GM19023 (cell line): Measurements from ENCODE around the gene POLA2.
"Not testable (repeated sequence)": the region's sequence is repeated elsewhere in the genome, so short reads cannot be mapped to it uniquely, and the experiment has no call there.

ENCODE experiments used
- ATAC-seq: cut with Tn5 transposase; IDR thresholded peaks from one replicate; pipeline ENCODE4 v1.9.1; 2021; ENCODE audit warnings: mild to moderate bottlenecking, moderate library complexity; ENCODE audit not compliant: unreplicated experiment

POLA2 gene, protein sequence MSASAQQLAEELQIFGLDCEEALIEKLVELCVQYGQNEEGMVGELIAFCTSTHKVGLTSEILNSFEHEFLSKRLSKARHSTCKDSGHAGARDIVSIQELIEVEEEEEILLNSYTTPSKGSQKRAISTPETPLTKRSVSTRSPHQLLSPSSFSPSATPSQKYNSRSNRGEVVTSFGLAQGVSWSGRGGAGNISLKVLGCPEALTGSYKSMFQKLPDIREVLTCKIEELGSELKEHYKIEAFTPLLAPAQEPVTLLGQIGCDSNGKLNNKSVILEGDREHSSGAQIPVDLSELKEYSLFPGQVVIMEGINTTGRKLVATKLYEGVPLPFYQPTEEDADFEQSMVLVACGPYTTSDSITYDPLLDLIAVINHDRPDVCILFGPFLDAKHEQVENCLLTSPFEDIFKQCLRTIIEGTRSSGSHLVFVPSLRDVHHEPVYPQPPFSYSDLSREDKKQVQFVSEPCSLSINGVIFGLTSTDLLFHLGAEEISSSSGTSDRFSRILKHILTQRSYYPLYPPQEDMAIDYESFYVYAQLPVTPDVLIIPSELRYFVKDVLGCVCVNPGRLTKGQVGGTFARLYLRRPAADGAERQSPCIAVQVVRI

DNA sequence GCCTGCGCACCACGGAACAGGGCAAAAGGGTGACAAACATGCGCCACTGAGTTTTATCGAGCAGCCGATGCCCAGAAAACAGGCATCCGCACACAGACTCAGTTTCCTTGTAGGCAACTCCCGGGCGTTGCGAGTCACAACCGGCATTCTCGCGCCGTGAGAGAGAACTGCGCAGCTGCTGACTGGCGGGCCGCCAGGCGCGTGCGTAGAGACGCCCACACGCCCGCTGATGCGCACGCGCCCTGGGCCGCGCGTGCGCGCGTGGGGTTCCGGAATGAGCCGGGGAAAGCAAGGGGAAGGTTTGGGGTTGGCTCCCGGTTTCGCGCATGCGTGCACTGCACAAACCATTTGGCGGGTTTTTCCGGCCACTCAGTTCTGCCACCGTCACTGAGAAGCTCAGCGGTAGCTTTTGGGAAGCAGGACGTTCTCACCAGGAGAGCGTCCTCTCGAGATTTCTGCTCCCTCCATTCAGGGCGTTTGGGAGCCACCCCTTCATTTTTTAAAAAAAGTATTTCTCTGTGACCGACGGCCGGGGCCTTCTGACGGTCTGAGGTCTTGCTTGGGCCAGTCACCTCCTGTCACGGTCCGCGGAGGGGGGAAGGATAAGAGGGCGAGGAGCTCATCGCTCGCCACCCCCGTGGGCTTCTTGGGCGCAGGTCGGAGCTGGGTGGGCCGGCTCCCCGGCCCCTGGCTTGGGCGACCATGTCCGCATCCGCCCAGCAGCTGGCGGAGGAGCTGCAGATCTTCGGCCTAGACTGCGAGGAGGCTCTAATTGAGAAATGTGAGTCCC, at the start of gene POLA2:
POLA2 (plus strand) TSS at position 372 of the 790 bp plus-strand sequence; CDS start at position 703, 331 bp downstream.
- ATAC-seq, result peak; percentile 78

DNA sequence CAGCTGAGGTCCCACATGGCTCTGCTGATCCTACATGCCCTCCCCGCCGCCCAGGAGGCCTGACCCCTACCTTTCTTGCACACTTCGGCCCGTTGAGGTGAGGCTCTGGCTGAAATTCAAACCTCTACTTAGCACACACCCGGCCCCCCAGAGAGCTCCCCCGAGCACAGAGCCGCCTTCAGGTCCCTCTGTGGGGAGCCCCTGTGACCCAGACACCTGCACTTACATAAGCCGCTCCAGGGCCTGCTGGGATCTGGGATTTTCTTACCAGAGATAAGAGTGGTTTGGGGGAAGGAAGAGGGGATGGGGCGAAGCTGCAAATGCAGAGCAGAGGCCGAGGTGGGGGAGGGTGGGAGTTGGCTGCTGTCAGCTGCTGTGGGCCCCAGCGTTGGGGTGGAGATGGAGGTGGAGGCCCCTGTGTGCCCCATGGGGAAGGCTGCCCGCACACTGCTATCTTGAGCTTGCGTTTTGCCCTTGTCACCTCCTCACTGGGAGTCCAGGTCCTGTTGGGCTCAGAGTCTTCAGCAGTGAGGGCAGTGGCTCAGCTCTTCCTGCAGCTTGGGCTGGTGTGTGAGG, 49.4 kb upstream of the POLA2 start:
- ATAC-seq, result no peak

DNA sequence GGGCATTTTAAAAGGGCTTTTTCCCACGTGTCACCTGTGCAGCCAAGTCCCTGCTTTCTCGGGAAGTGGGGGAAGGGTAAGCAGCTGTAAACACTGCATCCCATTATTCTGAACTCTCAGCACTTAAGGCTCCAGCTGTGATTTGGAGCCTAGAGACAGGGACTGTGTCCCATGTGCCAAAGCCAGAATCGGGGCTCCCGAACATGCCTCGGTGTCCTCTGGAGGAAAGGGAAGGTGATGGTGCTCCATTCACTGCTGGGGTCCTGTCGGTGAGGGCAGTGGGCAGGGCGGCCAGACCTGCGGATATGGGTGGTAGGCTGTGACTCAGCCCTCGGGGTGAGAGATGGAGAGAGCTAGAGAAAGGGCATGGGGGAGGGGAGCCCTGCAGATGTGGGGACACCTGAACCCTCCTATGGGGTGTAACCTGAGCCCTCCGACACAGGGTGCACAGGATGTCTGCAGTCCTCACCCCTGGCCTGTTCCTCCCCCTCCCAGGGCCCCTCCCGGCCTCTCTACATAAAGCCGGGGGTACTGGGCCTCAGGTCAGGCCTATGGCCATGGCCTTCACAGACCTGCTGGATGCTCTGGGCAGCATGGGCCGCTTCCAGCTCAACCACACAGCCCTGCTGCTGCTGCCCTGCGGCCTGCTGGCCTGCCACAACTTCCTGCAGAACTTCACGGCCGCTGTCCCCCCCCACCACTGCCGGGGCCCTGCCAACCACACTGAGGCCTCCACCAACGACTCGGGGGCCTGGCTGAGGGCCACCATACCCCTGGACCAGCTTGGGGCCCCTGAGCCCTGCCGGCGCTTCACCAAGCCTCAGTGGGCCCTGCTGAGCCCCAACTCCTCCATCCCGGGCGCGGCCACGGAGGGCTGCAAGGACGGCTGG, 48.2 kb upstream of the POLA2 start:
- ATAC-seq, result no peak

DNA sequence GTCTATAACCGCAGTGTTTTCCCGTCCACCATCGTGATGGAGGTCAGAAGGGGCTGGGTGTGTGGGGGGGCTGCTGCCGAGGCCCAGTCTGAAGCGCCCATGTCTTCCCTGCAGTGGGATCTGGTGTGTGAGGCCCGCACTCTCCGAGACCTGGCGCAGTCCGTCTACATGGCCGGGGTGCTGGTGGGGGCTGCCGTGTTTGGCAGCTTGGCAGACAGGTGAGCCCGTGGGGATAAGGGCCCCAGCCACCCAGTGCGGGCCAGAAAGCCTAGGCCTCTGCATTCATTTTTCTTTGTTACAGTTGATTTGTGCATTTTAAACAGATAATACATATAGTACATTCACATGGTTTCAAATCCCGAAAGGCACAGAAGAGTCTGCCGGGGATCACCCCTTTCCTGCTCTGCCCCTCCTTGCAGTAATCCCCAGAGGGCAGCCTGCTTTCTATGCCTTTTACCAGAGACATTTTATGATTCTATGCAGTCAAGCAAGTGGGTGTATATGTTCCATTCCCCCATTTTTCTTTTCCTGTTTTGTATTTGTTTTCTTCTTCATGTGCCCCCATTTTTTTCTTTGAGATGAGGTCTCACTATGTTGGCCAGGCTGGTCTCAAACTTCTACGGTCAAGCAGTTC, 47.4 kb upstream of the POLA2 start:
- no peak for ATAC-seq

DNA sequence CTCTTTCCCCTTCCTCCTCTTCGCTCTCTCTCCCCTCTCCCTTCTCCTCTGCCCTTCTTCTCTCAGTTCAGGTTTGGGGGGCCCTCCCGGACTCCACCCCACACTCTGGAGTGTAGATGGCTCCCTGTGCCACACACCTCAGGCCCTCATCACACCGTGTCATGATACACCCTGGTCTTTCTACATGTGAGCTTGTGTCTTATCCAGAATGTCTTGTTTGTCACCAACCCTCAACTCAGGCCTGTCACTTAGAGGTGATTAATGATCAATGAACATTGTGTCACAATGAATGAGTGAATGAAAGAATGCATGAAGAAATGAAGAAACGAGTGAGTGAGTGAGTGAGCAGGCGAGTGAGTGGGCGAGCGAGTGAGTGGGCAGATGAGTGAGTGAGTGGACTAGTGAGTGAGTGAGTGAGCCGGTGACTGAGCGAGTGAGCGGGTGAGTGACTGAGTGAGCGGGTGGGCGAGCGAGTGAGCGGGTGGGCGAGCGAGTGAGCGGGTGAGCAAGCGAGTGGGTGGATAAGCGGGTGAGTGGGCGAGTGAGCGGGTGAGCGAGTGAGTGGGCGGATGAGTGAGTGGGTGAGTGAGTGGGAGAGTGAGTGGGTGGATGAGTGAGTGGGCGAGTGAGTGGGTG, 46.2 kb upstream of the POLA2 start:
- no peak for ATAC-seq

DNA sequence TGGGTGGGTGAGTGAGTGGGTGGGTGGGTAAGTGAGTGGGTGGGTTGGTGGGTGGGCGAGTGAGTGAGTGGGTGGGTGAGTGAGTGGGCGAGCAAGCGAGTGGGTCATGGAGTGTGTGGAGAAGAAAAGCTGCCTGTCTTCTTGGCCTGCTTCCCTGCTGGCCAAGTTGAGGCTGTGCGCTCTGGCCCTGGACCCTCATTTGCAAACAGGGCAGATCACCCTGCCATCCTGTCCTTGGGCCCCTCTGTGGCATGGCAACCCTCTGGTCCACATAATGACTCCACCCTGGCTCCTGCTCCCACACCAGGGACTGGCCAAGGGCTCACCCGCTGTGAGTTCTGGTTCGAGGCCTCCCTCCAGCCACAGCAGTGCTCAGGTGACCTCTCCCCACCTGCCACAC, 44.9 kb upstream of the POLA2 start:
- ATAC-seq, result no peak

DNA sequence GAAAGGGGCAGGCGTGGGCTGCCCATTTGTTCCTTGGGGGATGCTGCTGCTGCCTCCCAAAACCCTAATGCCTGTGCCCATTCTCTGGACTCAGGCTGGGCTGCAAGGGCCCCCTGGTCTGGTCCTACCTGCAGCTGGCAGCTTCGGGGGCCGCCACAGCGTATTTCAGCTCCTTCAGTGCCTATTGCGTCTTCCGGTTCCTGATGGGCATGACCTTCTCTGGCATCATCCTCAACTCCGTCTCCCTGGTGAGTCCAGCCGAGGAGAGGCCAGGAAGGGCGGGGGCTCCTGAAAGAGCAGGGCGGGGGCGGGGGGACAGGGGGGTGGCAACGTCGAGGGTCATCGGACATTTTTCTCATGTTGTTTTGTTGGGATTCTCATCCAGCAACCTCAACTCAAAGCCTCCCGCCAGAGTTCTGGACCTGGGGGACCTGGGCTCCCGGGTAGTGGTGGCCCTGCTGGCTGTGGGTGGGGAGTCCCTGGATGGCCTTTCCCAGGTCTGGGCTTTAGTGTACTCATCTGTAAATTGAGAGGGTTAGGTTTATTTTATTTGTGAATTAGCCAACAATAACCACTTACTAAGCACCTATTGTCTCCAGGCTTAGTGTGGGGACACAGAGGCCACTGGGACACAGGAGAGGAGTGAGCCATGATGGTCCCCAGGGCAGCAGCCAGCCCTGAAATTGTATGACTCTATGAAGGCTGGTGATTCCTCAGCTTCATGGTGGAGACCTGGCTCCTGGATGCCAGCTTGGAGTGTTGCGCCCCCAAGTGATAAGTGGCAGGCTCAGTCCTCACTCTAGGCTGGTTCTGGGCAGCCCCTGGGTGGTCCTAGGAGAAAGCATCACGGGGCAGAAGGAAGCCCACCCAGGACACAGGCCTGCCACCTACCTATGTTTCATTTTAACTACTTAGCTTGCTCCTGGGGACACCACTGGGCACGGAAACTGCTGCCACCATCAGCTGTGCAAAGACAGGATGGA, 44.0 kb upstream of the POLA2 start:
- ATAC-seq, result no peak

DNA sequence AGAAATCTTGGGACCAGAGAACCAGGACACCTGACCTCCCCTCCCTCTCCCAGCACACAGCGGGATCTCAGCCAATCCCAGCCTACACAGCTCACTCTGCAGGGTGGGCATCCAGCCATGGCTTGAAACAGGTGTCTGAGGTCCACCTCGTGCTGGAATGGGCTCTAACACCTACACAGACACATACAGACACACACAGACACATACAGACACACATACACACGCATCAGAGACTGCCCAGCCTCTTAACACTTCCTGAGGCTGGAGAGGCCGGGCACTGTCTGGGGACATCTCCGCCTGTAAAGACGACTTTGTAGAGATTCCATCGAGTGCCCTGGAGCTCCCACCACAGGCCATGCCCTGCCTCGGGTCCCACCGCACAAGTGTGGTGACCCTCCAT, 43.3 kb upstream of the POLA2 start:
- no peak for ATAC-seq

DNA sequence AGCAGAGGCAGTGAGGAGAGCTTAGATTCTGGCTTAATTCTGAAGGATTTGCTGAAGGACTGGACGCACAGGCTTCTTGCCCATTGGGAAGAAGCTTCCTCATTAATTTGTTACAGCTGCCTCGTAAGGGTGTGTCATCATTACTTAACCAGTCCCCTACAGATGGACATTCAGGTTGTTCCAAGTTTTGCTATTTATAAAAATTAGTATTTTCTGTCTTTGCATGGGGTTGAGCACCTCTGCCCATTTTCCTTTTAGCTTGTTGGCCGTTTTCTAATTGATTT, 41.9 kb upstream of the POLA2 start:
- no peak for ATAC-seq

DNA sequence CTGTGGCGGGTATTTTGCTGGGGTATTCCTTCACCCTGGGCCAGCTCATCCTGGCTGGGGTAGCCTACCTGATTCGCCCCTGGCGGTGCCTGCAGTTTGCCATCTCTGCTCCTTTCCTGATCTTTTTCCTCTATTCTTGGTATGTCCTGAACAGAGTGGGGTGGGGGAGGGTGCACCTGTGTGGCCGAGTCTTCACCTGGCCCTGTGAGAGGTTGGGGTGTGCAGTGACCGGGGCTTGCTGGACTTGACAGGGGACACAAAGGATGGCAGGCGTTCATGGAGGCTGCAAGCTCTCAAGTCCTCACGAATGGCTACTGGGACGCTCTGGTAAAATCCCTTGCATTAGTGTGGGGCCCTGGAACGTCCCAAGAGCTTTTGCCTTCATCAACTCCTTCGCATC, 40.7 kb upstream of the POLA2 start:
- ATAC-seq, result no peak

DNA sequence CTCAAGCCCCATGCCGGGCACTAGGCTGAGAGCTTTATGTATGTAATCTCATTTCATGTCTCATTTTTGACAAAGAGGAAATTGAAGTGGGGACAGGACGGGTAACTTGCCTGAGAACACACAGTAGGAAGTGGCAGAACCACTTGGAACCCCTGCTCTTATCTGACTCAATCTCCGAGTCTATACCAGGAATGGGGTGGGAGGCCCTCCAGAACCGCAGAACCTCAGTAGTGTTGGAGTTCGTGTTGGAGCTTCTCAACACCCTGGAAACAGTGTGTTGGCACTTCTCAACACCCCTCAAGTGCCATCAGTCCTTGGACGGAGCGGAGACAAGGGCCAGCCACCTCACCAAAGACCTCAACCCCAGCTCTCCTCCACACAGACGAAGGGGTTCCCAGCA, 38.8 kb upstream of the POLA2 start:
- ATAC-seq, result no peak

DNA sequence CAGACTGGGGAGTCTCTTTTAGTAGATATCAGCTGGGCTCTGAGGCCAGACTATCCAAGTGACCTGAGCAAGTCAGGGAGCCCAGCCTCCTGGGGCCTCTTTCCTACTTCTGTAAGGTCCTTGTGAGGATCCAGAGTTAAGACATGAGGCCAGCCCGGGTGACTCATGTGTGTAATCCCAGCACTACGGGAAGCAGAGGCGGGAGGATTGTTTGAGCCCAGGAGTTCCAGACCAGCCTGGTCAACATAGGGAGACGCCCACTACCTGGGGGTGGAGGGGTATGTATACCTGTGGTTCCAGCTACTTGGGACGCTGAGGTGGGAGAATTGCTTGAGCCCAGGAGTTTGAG, 36.9 kb upstream of the POLA2 start:
- no peak for ATAC-seq

DNA sequence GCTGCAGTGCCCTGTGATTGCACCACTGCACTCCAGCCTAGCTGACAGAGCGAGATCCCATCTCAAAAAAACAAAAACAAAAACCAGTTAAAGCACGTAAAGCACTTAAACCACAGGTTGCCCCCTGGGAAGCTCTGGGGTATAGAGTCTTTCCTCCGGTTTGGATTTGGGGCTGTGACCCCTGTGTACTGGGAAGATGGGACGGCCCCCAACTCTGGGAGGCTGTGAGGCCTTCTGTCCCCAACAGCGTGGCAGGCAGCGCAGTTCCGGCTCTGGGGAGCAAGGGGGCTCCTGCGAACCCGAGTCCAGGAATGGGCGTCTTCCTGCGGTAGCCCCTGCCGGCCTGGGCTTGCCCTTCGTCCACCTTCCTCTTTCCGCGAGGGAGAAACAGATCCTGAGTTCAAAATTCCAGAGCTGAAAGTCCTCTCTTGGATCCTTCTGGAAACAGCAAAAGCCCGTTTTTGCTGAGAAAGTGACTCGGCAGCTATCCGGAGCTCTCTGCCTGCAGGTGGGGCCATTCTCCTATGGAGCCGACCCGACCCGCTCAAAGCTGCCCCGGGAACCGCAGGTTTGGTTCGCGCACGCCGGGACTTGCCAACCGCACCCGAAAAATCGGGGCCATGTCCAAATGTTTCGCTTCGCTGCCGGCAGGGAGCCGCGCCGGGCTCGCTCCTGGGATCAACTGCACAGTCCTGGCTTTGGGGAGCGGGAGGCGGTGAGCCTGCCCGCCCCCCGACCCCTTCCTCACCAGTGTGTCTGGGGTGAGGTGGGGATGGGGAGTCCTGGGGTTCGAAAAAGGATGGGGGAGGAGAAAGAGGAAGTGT, 36.3 kb upstream of the POLA2 start:
- ATAC-seq, result no peak

DNA sequence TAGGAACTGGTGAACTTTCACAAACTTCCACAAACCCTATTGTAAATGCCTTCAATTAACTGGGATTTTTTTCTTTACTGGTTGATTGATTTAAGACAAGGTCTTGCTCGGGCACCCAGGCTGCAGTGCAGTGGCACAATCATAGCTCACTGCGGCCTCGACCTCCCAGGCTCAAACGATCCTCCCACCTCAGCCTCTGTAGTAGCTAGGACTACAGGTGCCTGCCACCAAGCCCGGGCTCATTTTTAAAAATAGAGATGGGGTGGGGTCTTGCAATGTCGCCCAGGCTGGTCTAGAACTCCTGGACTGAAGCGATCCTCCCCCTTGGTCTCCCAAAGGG, 35.7 kb upstream of the POLA2 start:
- ATAC-seq, result no peak

DNA sequence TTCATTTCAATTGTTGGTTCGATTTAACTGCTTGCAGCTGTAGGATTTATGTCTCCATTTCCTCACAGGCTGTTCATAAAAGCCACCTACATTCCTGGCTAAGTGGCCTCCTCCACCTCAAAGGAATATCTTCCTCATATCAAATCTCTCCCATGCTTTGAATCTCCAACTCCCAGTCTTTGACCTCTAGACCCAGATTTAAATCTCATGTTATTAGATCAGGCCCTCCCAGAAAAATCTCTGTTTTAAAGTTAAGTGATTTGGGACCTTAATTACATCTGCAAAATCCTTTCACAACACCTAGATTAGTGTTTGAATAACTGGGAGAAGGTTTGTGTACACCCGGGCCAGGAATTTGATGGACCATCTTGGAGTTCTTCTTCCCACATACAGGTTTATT, 33.9 kb upstream of the POLA2 start:
- no peak for ATAC-seq

DNA sequence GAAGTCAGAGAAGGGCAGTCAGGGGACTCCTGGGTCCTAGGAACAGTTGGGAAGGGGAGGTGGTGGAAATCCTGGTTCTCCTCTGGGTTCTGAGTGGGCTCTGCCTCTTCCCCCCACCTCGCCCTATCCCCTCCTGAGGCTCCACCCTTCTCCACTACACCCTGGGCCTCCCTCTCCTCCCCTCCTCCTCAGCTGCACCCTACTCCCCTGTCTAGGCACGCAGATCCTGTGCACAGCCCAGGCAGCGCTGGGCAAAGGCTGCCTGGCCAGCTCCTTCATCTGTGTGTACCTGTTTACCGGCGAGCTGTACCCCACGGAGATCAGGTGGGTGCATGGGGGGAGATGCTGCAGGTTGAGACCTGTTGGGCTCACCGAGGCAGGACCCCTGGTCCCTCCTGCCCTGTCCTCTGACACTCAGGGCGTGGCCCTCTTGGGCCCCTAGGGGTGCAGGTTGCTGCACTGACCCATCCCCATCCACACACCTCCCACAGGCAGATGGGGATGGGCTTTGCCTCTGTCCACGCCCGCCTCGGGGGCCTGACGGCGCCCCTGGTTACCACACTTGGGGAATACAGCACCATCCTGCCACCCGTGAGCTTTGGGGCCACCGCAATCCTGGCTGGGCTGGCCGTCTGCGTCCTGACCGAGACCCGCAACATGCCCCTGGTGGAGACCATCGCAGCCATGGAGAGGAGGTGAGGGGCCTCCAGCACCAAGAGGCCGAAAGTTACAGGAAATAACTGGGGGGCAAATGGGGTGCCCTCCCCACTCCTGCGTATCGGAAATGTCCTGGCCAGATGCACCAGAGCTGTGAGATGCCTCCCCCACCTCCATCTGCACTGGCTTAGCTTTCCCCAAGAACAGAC, 25.3 kb upstream of the POLA2 start:
- no peak for ATAC-seq

DNA sequence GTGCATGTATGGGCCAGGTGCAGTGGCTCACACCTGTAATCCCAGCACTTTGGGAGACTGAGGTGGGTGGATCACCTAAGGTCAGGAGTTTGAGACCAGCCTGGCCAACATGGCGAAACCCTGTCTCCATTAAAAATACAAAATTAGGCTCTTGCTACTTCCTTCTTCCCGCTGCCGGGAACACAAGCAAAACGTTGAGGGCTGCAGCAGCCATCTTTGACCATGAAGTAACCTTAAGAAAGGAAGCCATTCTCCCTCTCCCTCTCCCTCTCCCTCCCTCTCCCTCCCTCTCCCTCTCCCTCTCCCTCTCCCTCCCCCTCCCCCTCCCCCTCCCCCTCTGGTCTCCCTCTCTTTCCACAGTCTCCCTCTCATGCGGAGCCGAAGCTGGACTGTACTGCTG, 23.5 kb upstream of the POLA2 start:
- ATAC-seq, result not testable (repeated sequence)
